Measurements from ENCODE around the gene SEBOX.

The SEBOX gene

DNA sequence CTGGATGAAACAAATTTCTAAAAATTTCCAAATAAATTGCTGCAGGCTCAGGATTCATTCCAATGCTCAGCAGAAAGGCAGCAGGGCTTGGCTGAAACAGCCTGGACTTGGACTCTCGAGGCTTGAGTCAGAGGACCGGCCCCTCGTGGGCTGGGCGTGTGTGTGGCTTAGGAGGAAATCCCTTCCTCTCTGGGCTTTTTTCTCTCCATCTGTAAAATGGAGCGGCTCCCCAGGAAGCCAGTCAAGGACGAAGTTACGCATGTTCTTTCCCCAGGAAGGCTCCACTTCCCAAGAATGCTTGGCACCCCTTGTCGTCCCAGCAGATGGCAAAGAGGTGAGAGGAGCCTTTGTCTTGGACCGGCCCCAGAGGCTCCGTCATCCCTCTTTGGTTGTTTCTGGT is 27.5 kb upstream of the SEBOX start:
- DNase-seq, result no peak

DNA sequence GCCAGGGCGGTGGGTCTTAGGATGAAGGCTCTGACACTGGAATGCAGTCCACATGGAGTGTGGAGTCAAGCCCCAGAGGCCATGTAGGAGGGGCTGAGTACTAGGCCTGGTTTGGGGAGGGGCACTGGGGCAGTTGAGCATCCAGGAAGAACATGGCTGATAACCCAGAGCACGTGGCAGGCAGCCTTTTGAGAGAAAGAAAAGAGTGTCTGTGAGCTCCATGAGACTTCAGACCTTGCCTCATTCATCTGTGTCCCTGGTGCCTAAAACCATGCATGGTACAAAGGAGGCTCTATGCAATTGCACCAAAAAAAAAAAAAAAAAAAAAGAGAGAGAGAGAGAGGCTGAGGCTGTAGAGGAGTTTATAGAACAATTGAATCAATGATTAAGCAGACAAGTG is 26.4 kb upstream of the SEBOX start:
- no peak for DNase-seq

DNA sequence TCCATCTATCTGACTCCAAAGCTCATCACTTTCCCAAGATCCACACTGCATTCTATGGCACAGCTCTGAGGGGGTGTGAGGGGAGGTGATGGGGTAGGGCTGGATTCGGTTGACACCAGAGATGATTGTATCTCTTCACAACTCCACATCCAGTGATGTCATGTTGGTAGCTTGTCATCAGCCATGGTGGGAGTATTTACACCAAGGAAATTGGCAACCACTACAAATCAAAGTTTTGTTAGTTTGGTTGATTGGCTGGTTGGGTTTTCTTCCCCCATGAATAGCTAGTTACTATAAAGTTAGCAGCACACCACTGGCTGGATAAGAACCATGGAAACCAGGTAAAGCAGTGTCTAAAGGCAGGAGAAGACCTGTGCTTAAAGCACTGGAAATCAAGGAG is 26.0 kb upstream of the SEBOX start:
- DNase-seq, result no peak

DNA sequence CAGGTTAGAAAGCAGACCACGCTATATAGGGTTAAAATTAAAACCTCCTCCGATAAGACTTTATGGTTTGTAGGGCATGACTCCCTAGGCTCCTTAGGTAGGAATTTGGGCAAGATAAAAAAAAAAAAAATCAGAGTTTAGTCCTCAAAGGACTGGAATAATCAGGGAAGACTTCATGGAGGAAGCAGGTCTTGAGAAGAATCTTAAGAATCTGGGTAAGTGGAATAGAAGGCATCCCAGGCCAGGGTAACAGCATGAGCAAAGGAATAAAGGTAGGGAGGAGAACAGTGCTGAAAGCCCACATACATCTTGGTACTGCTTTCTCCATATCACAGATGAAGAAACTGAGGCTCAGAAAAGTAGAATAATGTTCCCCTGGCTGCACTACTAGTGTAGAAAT is 25.6 kb upstream of the SEBOX start:
- no peak for DNase-seq

DNA sequence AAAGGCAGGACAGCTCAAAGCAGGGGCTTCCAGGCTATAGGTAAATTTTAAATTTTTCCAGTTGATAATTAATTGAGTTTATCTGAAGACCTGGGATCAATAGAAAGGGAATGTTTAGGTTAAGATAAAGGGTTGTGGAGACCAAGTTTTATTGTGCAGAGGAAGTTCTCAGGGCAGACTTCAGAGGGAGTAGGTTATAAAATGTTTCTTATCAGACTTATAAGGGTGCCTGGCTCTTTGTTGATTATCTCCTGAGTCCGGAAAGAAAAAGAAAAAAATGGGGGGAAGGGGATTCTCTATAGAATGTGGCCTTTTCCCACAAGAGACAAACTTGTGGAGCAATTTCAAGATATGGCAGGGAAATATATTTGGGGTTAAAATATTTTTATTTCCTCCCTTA is 25.1 kb upstream of the SEBOX start:
- DNase-seq, result no peak

DNA sequence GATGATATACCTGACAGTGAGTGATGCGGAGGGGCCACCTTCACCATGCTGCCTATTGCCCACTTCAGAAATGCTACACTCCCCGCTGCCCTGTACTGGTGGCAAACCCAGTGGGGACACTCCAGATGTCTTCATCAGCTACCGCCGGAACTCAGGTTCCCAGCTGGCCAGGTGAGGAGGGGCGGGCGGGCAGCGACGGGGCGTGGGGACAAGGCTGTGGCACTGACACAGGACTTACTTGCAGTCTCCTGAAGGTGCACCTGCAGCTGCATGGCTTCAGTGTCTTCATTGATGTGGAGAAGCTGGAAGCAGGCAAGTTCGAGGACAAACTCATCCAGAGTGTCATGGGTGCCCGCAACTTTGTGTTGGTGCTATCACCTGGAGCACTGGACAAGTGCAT is 23.1 kb upstream of the SEBOX start:
- no peak for DNase-seq

DNA sequence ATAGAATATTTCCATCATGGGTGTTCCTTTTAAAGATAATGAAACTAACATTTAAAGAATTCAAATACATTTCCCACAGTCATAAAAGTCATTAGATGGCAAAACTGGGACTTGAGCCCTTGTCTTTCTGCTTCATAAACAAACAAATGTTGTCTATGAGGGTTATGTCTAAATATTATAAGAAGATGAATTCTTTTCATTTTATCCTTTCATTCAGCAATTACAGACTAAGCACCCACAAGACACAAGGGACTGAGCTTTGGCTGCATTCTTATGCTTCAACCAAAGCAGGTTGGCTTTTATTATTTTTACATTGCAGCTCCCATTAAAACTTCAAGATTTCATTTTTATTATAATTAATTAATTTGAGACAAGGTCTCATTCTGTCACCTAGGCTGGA is 21.4 kb upstream of the SEBOX start:
- no peak for DNase-seq

DNA sequence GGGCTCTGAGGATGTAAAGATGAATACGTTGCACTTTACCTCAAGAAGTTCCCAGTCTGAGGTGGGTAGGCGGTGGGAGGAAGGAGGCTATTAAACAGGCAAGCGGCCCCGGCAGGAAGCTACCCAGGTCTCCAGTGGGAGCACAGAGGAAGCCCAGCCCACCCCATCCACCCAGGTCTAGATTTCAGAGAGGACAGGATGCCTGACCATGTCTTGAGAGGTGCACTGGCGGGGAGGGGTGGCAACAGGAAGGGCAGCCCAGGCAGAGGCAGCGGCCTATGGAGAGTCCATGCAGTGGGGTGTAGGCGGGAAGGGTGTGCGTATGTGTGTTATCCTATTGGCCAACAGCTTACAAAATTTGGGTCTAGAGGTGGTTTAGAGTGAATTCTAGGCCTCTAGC is 20.4 kb upstream of the SEBOX start:
- DNase-seq, result no peak

DNA sequence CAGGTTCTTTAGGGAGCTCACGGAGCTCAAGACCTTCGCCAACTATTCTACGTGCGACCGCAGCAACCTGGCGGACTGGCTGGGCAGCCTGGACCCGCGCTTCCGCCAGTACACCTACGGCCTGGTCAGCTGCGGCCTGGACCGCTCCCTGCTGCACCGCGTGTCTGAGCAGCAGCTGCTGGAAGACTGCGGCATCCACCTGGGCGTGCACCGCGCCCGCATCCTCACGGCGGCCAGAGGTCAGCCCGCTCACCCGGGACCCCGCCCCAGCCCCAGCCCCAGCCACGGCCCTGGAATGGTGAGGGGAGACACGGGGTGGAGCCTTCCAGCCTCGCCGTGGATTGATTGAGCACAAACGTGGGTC is 20.0 kb upstream of the SEBOX start:
- no peak for DNase-seq

DNA sequence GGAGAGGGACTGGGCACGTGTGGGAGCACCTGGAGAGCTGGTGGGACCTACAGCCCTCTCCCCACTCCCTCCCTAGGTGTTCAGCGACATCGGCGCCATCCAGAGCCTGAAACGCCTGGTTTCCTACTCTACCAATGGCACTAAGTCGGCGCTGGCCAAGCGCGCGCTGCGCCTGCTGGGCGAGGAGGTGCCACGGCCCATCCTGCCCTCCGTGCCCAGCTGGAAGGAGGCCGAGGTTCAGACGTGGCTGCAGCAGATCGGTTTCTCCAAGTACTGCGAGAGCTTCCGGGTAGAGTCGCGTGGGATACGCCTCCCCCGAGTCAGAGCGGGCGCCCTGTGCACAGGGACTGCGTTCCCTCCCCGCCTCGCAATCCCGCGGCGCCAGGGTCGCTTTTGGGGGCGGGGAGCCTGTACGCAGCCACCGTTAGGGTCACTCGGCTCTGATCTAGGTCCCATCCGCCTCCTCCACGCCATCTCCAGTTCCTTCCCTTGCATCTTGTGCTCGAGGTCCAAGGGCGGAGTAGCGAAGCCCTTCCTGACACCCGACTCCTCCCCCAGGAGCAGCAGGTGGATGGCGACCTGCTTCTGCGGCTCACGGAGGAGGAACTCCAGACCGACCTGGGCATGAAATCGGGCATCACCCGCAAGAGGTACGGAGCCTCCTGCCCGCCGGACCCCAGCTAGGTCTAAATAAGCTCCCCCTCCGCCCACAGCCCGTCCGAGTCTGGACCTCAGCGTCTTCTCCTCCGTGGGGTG is 19.5 kb upstream of the SEBOX start:
- no peak for DNase-seq

DNA sequence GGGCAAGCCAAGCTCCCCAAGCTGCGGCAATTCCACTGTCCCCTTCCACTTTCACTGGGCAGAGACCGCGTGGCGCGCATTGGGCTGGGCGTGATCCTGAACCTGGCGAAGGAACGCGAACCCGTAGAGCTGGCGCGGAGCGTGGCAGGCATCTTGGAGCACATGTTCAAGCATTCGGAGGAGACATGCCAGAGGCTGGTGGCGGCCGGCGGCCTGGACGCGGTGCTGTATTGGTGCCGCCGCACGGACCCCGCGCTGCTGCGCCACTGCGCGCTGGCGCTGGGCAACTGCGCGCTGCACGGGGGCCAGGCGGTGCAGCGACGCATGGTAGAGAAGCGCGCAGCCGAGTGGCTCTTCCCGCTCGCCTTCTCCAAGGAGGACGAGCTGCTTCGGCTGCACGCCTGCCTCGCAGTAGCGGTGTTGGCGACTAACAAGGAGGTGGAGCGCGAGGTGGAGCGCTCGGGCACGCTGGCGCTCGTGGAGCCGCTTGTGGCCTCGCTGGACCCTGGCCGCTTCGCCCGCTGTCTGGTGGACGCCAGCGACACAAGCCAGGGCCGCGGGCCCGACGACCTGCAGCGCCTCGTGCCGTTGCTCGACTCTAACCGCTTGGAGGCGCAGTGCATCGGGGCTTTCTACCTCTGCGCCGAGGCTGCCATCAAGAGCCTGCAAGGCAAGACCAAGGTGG is 16.3 kb upstream of the SEBOX start:
- DNase-seq, result no peak

DNA sequence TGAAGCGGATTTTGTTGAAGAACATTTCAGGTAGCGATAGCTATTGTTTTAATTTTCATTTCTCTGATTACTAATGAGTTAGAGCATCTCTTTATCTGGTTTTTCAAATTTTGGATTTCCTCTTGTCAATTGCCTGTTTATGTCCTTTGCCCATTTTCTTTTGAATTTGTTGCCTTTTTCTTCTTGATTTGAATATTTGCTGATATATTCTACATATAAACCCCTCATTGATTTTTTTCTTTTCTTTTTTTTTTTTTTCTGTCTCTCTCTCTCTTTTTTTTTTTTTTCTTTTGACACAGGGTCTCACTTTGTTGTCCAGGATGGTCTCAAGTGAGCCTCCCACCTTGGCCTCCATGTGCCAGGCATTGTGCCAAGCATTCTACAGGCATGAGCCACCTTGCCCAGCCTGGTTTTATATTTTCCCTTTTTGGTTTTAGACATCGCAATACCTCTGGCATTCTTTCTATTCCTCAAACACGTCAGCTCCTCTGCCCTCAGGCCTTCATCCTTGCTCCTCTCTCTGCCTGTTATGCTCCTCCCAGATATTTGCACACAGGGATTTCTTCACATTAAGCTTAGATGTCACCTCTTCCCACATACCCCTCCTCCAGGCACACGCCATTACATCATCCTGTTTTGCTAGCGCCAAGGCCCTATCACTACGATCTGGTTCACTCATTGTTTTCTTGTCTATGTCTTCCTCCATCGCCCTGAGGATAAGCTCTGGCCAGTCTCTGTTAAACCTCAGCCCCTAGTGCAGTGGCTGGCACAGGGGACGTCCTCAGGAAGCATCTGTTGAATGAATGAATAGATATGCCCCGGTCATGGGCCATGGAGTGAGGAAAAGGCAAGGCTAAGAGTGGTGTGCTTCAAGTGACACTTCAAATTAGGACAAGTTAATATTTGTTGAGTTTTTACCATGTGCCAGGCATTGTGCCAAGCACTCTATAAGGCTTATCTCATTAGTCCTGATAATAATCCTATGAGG is 15.1 kb upstream of the SEBOX start:
- DNase-seq, result peak; percentile 73

DNA sequence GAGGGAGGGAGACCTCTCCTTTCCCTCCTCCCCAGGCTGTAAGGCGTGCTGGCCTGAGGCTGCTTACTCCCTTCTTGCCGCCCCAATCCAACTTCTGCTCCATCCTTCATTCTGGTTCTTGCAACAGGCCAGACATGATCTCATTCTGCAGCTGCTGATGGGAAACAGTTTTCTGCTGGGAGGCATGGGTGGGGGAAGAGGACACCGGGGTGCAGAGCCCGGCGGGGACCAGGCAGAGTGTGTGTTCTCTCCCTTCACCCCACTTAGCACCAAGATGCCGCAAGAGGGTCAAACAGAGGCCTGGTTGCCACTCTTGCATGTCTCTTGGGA is 7.9 kb upstream of the SEBOX start:
- DNase-seq, result no peak

DNA sequence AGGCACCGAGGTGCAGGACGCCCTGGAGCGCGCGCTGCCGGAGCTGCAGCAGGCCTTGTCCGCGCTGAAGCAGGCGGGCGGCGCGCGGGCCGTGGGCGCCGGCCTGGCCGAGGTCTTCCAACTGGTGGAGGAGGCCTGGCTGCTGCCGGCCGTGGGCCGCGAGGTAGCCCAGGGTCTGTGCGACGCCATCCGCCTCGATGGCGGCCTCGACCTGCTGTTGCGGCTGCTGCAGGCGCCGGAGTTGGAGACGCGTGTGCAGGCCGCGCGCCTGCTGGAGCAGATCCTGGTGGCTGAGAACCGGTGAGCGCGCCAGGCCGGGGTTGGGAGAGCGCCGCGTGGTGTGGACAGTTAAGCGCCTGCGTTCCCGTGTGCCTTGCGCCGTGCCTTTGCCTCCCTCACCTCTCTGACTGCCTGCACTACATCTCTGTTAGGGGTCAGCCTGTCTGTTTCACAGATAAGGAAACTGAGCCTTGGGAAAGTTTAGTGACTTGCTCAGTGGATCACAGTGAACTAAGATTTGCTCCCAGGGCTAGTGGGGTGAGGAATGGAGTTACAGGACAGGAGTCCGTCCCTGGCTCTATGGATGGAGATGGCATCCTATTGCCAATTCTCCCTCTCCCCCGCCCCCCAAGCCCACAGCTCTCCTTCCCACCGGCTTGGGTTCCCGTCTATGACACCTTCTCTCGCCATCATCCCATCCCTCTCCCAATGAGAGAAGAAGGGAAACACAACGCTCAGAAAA is 7.4 kb upstream of the SEBOX start:
- DNase-seq, result no peak

DNA sequence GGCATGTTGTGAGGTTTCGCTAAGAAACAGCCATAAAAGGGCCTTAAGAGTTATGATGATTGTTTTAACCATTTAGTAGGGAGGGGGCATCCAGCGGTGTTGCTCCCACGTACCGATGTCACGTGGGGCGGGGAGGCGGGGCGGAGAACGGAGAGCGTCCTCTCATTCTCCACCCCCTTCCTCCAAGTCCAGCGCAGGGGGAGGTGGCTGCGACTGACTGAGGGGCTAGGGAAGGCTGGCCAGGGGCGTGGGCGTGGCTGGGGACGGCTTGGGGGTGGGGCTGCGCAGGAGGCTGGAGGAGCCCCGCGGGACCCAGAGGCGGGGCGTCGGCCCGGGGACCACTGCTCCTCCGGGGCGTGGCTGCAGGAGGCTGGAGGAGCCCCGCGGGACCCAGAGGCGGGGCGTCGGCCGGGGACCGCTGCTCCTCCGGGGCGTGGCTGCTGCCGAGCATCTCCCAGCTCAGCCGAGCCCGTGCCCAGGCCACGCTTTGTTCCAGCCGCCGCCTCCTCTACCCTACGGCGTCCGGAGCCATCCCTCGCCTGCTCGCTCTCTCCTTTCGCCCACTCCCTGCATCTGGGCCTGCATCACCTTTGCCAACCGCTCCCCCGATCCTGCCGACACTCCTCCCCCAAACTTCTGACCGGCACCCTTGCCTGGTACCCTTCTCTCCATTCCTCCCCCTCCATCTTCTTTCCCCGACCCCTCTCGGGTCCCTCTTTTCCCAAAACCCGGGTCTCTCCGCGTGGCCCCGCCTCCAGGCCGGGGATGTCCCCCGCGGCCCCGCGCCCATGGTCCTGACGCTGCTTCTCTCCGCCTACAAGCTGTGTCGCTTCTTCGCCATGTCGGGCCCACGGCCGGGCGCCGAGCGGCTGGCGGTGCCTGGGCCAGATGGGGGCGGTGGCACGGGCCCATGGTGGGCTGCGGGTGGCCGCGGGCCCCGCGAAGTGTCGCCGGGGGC is 6.5 kb upstream of the SEBOX start, which contains the start of gene SARM1:
SARM1 (plus strand) TSS at position 450 of the 958 bp plus-strand sequence; CDS start at position 789, 339 bp downstream.
- DNase-seq, result peak; percentile 76

DNA sequence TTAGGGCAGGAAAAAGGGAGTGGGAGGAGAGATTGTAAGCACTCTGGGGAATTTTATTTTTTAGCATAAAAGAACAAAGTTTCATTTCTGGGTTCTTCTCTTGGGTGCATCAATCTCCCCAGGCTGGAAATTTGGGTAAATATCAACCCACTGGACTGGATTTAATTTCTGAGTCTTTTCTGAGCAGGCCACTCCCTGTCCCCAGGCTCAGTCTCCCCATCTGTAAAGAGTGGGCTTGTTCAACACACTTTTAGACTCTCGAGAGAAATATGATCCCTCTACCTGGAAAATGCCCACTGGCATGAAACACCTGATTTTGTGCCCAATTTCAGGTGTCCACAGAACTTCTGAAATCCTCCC is 5.7 kb upstream of the SEBOX start:
- no peak for DNase-seq

DNA sequence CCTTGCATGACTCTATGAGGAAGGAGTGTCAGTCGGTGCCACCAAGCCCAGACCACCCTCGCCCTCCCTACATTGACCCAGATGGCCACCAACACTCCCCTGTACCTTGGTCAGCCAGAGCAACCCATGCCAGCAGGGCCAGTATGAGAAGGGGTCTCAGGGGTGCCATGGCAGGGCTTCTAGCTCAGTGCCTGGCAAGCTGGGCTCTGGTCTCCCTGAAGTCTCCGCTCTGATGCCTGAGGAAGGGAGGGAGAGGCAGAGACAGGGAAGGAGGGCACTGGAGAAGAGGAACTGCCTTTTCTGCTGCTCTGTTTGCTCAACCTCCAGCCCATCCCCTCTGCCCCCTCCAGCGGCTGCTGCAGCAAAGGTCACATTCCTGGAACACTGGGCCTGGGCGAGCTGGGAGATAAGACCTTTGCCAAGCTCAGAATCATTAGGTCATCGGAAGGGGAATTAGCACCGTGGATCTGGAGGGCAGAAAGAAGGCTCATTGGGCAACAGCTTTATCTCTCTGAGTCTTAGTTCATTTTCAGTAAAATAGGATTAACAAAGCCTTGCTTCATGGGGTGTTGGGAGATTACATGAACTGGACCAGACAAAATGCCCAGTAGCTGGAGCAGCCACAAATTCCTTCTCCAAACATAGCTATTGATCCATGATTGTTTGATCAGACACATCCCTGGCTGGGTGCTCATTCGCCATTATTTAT is 5.2 kb upstream of the SEBOX start, which contains the start of gene VTN:
VTN (minus strand) TSS at position 273 of the 709 bp plus-strand sequence; CDS start at position 169, 104 bp downstream.
- no peak for DNase-seq

DNA sequence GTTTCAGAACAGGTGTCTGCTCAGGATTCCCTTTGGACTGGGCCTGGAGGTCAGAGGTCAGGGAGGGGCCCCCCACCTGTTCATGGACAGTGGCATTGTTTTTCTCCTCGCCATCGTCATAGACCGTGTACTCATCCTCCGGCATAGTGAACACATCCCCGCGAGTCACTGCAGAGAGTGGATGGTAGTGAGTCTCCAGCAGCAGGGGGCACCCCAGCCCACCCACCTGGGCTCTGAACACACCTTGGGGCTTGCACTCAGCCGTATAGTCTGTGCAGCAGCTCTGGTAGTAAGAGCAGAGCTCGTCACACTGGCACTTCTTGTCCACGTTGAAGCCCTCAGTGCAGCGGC is 4.7 kb upstream of the SEBOX start:
- no peak for DNase-seq

DNA sequence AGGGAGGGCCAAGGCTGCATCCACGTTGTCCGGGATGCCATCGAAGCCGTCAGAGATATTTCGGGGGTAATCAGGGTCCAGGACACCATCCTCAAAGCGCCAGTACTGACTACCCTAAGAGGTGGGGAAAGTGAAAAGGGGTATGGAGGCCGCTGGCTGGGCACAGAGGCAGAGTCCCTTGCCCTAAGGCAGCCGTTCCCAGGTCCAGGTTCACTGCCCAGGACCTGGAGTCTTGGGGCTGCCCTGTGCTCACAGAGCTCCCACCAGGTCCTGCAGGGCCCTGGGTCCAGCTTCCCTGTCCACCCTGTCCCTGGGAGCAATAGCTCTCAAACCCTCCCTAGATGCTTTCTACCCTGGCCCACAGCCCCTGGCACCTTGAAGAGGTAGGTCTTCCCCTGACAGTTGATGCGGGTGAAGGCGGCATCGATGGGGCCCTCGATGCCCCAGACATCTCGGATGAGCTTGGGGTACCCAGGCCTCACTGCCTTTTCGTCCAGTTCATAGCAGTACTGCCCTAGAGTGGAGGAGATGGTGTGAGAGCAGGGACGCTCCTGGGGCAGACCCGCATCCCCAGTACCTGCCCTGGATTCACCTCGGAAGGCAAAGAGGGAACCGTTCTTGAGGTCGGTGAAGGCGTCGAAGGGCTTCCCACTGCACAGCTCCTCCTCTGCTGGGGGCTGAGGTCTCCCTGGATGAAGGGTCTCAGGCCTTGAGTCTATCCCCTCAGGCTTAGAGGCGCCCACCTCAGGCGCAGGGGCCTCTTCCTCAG is 4.1 kb upstream of the SEBOX start:
- no peak for DNase-seq

DNA sequence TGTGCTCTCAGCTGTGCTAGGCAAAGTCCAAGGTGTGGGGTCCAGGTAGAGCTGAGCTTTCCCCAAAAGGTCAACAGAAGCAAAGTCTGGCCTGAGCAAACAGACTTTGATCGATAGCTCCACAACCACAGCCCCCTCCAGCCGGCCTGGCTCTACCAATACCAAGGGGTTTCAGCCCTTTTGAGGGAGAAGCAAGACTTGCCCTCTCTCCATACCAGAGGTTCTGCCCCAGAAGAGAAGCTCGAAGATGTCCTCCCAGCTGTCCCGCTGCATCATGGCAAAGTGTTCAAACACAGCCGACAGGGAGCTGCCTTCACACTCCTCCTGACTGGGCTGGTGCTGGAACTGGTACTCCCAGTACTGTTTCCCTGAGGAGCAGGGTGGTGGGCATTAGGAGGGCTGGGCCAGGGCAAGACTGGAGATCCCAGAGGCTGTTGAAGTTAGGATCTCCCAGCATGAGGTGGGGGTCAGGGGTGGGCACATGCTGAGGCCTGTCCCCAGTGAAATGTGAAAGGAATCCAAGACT is 3.4 kb upstream of the SEBOX start:
- DNase-seq, result no peak
